ENCODE data around the gene INO80C.

DNA sequence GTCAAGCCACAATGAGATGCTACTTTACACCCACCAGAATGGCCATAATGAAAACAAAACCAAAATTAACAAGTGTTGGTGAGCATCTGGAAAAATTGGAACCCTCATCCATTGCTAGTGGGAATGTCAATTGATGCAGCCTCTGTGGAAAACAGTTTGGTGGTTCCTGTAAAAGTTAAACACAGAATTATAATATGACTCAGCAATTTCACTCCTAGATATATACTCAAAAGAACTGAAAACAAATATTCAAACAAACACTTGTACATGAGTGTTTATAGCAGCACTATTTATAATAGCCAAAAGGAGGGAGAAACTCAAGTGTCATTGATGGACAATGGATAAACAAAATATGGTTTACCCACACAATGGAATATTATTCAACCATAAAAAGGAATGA, 43.0 kb downstream of the INO80C start:
- TF ChIP-seq, protein P1, sequence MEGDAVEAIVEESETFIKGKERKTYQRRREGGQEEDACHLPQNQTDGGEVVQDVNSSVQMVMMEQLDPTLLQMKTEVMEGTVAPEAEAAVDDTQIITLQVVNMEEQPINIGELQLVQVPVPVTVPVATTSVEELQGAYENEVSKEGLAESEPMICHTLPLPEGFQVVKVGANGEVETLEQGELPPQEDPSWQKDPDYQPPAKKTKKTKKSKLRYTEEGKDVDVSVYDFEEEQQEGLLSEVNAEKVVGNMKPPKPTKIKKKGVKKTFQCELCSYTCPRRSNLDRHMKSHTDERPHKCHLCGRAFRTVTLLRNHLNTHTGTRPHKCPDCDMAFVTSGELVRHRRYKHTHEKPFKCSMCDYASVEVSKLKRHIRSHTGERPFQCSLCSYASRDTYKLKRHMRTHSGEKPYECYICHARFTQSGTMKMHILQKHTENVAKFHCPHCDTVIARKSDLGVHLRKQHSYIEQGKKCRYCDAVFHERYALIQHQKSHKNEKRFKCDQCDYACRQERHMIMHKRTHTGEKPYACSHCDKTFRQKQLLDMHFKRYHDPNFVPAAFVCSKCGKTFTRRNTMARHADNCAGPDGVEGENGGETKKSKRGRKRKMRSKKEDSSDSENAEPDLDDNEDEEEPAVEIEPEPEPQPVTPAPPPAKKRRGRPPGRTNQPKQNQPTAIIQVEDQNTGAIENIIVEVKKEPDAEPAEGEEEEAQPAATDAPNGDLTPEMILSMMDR (IDR thresholded peaks at IDR 0.05): no peak
- TF ChIP-seq POLR2AphosphoS5 (IDR thresholded peaks at IDR 0.05) (no peak), POLR2A (IDR thresholded peaks at IDR 0.05) (no peak)
